Lower leg skin (tissue), 3 donors: ENCODE results near the gene BACH1.

Experiments used
- POLR2A ChIP-seq, 2 donors: fragments of 450-650 bp; IDR thresholded peaks; one replicate each; pipeline ENCODE4 v1.6.1; 2016 to 2017; ENCODE audit warnings: antibody characterized with exemption in 2 of 2, mild to moderate bottlenecking in 1 of 2, moderate library complexity in 1 of 2
- TF ChIP-seq, protein P1 (sequence below), 3 donors: fragments of 450-650 bp; IDR thresholded peaks; one replicate each; pipeline ENCODE4 v1.5.1; 2016; ENCODE audit warnings: antibody characterized with exemption in 3 of 3, mild to moderate bottlenecking in 3 of 3, moderate library complexity in 2 of 3

DNA sequence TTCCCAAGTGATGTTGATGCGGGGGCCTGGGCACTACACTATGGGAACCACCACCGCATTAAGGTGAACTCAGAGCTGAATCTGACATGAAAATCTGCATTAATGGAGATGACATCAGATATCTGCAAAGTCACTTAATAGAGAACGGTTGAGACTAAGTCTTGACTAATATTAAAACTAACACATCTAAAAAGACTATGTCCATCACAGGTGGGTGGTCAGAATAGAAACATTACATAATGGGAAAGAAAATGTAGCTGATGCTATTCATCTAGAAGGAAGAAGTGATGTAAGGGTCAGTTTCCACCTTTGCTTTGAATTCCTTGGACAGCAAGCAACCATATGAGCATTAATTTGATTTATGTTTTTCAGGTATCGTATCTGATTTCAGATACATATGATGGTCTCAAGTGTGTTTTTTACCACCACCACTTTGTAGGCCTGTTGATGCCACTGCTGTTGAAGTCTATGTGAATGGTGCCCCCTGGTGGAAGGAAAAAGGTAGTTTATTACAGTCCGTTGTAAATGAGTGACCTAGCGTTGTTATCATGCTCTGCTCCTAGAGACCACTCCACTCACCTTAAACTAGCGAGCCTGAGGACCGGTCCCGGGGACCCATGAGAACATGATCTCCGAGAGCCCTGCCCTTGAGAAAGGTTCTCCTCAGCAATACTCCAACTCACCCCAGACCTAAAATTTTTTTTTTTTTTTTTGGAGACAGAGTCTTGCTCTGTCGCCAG, 73.5 kb downstream of the BACH1 start:
- TF ChIP-seq, protein P1, sequence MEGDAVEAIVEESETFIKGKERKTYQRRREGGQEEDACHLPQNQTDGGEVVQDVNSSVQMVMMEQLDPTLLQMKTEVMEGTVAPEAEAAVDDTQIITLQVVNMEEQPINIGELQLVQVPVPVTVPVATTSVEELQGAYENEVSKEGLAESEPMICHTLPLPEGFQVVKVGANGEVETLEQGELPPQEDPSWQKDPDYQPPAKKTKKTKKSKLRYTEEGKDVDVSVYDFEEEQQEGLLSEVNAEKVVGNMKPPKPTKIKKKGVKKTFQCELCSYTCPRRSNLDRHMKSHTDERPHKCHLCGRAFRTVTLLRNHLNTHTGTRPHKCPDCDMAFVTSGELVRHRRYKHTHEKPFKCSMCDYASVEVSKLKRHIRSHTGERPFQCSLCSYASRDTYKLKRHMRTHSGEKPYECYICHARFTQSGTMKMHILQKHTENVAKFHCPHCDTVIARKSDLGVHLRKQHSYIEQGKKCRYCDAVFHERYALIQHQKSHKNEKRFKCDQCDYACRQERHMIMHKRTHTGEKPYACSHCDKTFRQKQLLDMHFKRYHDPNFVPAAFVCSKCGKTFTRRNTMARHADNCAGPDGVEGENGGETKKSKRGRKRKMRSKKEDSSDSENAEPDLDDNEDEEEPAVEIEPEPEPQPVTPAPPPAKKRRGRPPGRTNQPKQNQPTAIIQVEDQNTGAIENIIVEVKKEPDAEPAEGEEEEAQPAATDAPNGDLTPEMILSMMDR (IDR thresholded peaks at IDR 0.05) = peak in 1 of 3 donors; percentile 73
- TF ChIP-seq POLR2A (IDR thresholded peaks at IDR 0.05) = no peak
